Right lobe of liver (tissue), 6 donors: ENCODE data around the gene MCL1. TPM values are rescaled to one million over a fixed set of nuclear protein-coding genes. Genes with fewer than 3 reads are reported as not detected.

ENCODE experiments used
- ATAC-seq, 4 donors: fragments of 200-7000 bp; cut with Tn5 transposase; one replicate each; pipeline ENCODE4 v1.9.1; 2020; ENCODE audit warnings: mild to moderate bottlenecking in 4 of 4, moderate library complexity in 4 of 4
- DNase-seq, 3 donors: peaks; one replicate each; pipeline ENCODE4 v3.0.0-alpha.2; 2020
- H3K27ac ChIP-seq, 3 donors: fragments of 200-600 bp; one replicate each; pipeline ENCODE4 v1.8.0; 2022
- H3K27me3 ChIP-seq, 2 donors: fragments of 200-600 bp; one replicate each; pipeline ENCODE4 v1.8.0; 2022
- H3K36me3 ChIP-seq, 4 donors: fragments of 200-600 bp; sonication (generic) in 1 of 4; one replicate each; pipeline versions ENCODE4 v1.5.1 to v1.8.0; 2017 to 2022; ENCODE audit warnings: control low read depth in 1 of 4
- H3K4me1 ChIP-seq, 4 donors: fragments of 200-600 bp; sonication (generic) in 1 of 4; one replicate each; pipeline versions ENCODE4 v1.5.1 to v1.8.0; 2017 to 2022; ENCODE audit warnings: control low read depth in 1 of 4
- H3K4me3 ChIP-seq, 3 donors: fragments of 200-600 bp; one replicate each; pipeline ENCODE4 v1.8.0; 2022
- H3K9me3 ChIP-seq, 4 donors: fragments of 200-600 bp; sonication (generic) in 1 of 4; one replicate each; pipeline versions ENCODE4 v1.5.1 to v1.8.0; 2017 to 2022; ENCODE audit warnings: control low read depth in 1 of 4
- POLR2A ChIP-seq: fragments of 450-650 bp; IDR thresholded peaks from one replicate; pipeline ENCODE4 v1.6.1; 2017; ENCODE audit warnings: antibody characterized with exemption, mild to moderate bottlenecking
- WGBS: methylation state at CpG from one replicate; pipeline ENCODE4 v1.1.6; 2018; ENCODE audit warnings: low coverage, low lambda C conversion rate; ENCODE audit not compliant: insufficient coverage; ENCODE audit errors: missing lambda C conversion rate; 5-methylcytosine and 5-hydroxymethylcytosine counted together
- intact Hi-C, 2 donors: fragments of 100-400 bp; cut with DNase I; formaldehyde crosslinking; loops; one replicate each; pipeline versions ENCODE4 v1.11.2 to v1.14.1; 2022
- total RNA-seq, 6 experiments: library from RNA; depleted of rRNA in 2 of 6; stranded (reverse); fragments of >200 nt in 2 of 6; fragmentation: NEBNext Ultra II Directional in 3 of 6; extraction: Animal tissue kit (Norgen Biotek cat#: 25700) in 3 of 6; gene quantifications; one replicate each; pipeline versions ENCODE4 v1.1.0 to v1.2.4, GENCODE V29; 2016 to 2023
- TF ChIP-seq, protein P1 (sequence below), 4 donors: fragments of 200-600 bp in 3 of 4; fragments of 450-650 bp in 1 of 4; IDR thresholded peaks; one replicate each; pipeline versions ENCODE4 v1.5.1 to v1.8.0; 2016 to 2022; ENCODE audit warnings: antibody characterized with exemption in 4 of 4, mild to moderate bottlenecking in 2 of 4
- donor health status: DM: no; HTN: yes; CAD: no.
- donor health status: DM: no; HTN: no; CAD: no.
- donor health status: DM: no; HTN: no; CAD: no.
- donor health status: DM: no; HTN: yes; CAD: no.
- donor health status: DM: no; HTN: yes; CAD: no.

Gene MCL1
- total RNA-seq, 6 experiments from 2014 or later, result 83.6 to 266 (median 158) TPM

DNA sequence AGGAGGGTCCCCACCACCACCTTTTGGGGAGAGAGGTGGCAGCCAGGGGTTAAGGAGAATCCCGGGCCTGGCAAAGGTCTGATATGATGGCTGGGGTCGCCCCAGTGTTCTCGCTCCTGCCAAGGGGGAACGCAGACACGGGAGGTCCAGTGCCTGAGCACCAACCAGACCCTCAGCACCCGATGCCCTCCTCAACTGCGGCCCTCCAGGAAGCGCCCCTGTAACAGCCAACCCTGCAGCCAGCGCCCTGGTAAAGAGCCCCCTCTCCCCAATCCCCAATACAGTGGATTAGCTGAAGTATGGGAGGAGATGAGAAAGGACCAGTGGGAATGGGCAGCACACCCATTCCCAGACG lies 19.8 kb downstream of the MCL1 start:
- no peaks in the 10 kb centered on the region for H3K27me3 ChIP-seq
- no peak overlapping the region for H3K4me3 ChIP-seq
- ATAC-seq, result no peak
- H3K36me3 ChIP-seq, result peaks cover 0 to 10% (median 0%) of the 10 kb centered on the region in 4 donors
- no peaks in the 10 kb centered on the region for H3K9me3 ChIP-seq
- intact Hi-C loops, result loop anchor here in 1 of 2 donors (5.0 kb wide), 1 partner anchor 58 kb away; no protein-coding TSS in a partner anchor
- peak overlapping the region in 2 of 3 donors; percentile 21 to 54 for H3K27ac ChIP-seq
- no peak for TF ChIP-seq POLR2A
- TF ChIP-seq, protein P1, sequence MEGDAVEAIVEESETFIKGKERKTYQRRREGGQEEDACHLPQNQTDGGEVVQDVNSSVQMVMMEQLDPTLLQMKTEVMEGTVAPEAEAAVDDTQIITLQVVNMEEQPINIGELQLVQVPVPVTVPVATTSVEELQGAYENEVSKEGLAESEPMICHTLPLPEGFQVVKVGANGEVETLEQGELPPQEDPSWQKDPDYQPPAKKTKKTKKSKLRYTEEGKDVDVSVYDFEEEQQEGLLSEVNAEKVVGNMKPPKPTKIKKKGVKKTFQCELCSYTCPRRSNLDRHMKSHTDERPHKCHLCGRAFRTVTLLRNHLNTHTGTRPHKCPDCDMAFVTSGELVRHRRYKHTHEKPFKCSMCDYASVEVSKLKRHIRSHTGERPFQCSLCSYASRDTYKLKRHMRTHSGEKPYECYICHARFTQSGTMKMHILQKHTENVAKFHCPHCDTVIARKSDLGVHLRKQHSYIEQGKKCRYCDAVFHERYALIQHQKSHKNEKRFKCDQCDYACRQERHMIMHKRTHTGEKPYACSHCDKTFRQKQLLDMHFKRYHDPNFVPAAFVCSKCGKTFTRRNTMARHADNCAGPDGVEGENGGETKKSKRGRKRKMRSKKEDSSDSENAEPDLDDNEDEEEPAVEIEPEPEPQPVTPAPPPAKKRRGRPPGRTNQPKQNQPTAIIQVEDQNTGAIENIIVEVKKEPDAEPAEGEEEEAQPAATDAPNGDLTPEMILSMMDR (IDR thresholded peaks at IDR 0.05), result no peak
- peaks cover 0 to 44% (median 20%) of the 10 kb centered on the region in 4 donors for H3K4me1 ChIP-seq
- no CpG with 5 or more reads among the region's 10 CpGs for WGBS
- peak in 1 of 3 donors; percentile 64 for DNase-seq

DNA sequence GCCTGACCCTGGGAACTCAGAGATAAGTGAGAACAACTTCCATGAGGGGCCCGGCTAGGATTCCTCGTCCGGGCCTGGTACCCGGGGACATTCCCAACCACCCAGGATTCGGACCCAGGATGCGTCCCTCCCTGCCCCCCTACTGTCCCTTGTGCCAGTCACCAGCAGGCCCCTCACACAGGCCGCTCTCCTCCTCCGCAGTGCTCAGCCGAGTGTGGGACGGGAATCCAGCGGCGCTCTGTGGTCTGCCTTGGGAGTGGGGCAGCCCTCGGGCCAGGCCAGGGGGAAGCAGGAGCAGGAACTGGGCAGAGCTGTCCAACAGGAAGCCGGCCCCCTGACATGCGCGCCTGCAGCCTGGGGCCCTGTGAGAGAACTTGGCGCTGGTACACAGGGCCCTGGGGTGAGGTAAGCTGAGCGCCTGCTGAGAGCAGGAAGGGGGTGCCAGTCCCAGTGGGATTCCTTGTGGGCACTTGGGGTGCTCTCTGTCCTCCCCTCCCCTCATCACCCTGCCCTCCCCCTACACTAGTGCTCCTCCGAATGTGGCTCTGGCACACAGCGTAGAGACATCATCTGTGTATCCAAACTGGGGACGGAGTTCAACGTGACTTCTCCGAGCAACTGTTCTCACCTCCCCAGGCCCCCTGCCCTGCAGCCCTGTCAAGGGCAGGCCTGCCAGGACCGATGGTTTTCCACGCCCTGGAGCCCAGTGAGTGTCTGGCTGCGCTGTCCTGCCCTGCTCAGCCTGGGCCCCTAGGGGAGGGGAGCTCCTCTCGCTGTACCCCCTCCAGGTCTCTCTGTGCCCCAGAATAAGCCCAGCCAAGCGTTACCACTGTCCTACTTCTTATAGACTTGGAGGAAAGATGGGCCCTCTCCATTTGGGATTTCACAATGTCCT lies 20.4 kb downstream of the MCL1 start:
- 60% methylated on average over 9 of the region's 28 CpGs for WGBS
- TF ChIP-seq POLR2A, result peak; percentile 20
- TF ChIP-seq, protein P1 (IDR thresholded peaks at IDR 0.05), result no peak
- ATAC-seq (peak in 1 of 4 donors; percentile 0), DNase-seq (peak; percentile 62 to 77 (median 77))
- Histone ChIP-seq H3K9me3 (no peaks in the 10 kb centered on the region), H3K4me3 (peak overlapping the region; percentile 9 to 37 (median 28)), H3K27me3 (no peaks in the 10 kb centered on the region), H3K36me3 (peaks cover 0 to 10% (median 0%) of the 10 kb centered on the region in 4 donors), H3K4me1 (peaks cover 0 to 38% (median 19%) of the 10 kb centered on the region in 4 donors), H3K27ac (peak overlapping the region in 2 of 3 donors; percentile 21 to 54)
- intact Hi-C loops, result no loop called here

DNA sequence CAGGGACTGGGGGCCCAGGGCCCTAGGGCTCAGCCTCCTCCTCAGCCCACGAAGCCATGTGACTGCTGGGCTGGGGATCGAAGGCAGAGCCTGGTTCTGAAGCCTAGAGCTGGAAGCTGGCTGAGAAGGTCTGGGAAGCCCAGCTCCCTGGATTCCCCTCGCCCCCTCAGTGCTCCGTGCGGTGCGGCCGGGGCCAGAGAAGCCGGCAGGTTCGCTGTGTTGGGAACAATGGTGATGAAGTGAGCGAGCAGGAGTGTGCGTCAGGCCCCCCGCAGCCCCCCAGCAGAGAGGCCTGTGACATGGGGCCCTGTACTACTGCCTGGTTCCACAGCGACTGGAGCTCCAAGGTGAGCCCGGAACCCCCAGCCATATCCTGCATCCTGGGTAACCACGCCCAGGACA lies 21.1 kb downstream of the MCL1 start:
- intact Hi-C loops, result no loop called here
- TF ChIP-seq, protein P1 (IDR thresholded peaks at IDR 0.05), result no peak
- TF ChIP-seq POLR2A, result no peak
- peaks cover 0 to 32% (median 16%) of the 10 kb centered on the region in 4 donors for H3K4me1 ChIP-seq
- peak overlapping the region in 2 of 3 donors; percentile 9 to 37 for H3K4me3 ChIP-seq
- no peak for DNase-seq
- peak overlapping the region in 1 of 3 donors; percentile 54 for H3K27ac ChIP-seq
- 20% methylated on average over 2 of the region's 15 CpGs for WGBS
- peaks cover 0 to 10% (median 0%) of the 10 kb centered on the region in 4 donors for H3K36me3 ChIP-seq
- no peak for ATAC-seq
- no peaks in the 10 kb centered on the region for H3K9me3 ChIP-seq
- H3K27me3 ChIP-seq, result no peaks in the 10 kb centered on the region

DNA sequence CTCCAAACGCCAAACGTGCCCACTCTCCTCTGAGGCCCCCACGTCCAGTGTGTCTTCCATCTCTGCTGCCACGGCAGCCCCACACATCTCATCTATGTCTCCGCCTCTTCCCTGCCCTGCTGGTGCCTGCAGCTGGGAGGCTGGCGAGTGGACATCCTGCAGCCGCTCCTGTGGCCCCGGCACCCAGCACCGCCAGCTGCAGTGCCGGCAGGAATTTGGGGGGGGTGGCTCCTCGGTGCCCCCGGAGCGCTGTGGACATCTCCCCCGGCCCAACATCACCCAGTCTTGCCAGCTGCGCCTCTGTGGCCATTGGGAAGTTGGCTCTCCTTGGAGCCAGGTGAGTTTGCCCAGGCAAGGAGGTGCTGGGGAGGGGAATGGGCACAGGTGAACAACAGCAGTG lies 21.6 kb downstream of the MCL1 start:
- no peak for DNase-seq
- no peak overlapping the region for H3K4me3 ChIP-seq
- H3K27me3 ChIP-seq, result no peaks in the 10 kb centered on the region
- no peak for TF ChIP-seq POLR2A
- TF ChIP-seq, protein P1 (IDR thresholded peaks at IDR 0.05), result no peak
- H3K4me1 ChIP-seq, result peaks cover 0 to 32% (median 16%) of the 10 kb centered on the region in 4 donors
- no CpG with 5 or more reads among the region's 15 CpGs for WGBS
- H3K36me3 ChIP-seq, result peaks cover 0 to 10% (median 0%) of the 10 kb centered on the region in 4 donors
- H3K27ac ChIP-seq, result no peak overlapping the region
- no peak for ATAC-seq
- no peaks in the 10 kb centered on the region for H3K9me3 ChIP-seq
- intact Hi-C loops, result no loop called here
